Measurements from ENCODE around the gene MTHFSD.

DNA sequence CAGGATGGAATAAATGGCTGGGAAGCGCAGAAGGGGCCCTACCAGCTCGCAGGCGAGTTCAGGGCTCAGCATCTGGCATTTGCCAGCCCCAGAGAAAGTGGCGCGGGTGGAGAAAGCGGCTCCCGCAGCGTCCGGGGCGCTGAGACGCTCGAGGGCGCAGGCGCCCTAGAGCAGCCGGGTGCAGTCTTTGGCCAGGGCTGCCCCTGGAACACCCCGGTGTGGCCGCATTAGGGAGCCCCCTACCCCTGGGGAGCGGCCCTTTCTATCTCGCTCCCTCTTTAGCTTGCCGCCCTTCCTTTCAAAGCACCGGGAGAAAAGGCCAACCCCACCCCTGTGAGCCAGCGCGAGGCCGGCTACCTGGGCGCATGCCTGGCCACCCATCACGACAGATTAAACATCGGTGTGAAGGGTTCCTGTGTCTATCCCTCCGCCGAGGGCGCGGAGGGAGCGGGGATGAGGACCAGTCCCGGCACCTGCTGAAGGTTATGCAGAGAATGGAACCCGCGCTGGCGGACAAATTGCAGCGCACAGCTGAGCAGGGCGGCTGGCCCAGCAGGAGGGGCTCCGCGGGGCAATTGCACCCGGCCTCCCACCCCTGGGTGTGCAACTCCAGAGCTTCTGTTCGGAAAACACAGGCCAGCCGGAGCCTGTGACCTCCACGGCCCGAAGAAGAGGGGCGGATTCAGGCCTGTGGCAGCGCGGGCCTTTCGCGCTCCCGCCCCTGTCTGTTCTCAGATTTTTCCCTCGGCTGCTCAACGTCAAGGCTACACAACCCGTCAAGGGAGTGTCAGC, 60.3 kb downstream of the MTHFSD start:
- TF ChIP-seq EP300 (IDR thresholded peaks at IDR 0.05) (no peak), POLR2A (IDR thresholded peaks at IDR 0.05) (no peak)

All from ovary (tissue), 1 donor.